ENCODE results near the gene FYCO1.

Gene FYCO1

GRCh38 chr3:45993421-45994027 lies 2.1 kb downstream of the FYCO1 start:
- peaks cover 9% of the 10 kb centered on the region for H3K36me3 Mint-ChIP-seq
- H3K27ac Mint-ChIP-seq: peak overlapping the region; percentile 90
- H3K4me1 Mint-ChIP-seq: peaks cover 66% of the 10 kb centered on the region
- H3K9me3 Mint-ChIP-seq: no peaks in the 10 kb centered on the region
- H3K4me3 Mint-ChIP-seq: no peak overlapping the region
- ATAC-seq: peak; percentile 24
- no peaks in the 10 kb centered on the region for H3K27me3 Mint-ChIP-seq

- Mint-ChIP-seq H3K4me3 (no peak overlapping the region), H3K36me3 (peaks cover 9% of the 10 kb centered on the region), H3K27ac (peak overlapping the region; percentile 46), H3K27me3 (no peaks in the 10 kb centered on the region), H3K9me3 (no peaks in the 10 kb centered on the region), H3K4me1 (peaks cover 72% of the 10 kb centered on the region)
- ATAC-seq: no peak
Measured at GRCh38 chr3:45992821-45993221, 2.8 kb downstream of the FYCO1 start.

GRCh38 chr3:45992133-45992729 lies 3.4 kb downstream of the FYCO1 start:
- H3K27ac Mint-ChIP-seq: peak overlapping the region; percentile 46
- no peaks in the 10 kb centered on the region for H3K9me3 Mint-ChIP-seq
- no peak overlapping the region for H3K4me3 Mint-ChIP-seq

DNA sequence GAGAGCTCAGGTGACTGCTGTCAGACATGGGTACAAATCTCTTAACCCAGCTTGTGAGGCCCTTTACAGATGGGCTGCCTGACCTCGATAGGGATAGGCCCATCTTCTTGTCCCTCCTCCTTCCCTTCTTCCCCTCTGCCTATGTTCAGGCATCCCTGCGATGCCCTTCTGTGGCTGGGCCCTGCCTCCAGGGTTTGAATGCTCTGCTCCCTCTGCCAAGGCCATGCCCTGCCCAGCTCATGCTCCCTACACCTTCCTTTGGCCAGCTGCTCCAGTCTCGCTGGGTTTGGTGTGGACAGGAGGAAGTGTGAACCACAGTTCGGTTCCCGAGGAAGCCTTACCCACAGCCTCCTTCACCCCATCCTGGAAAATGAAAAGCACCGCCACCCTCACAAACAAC lies 4.3 kb downstream of the FYCO1 start:
- H3K27me3 Mint-ChIP-seq: no peaks in the 10 kb centered on the region

More at GRCh38 chr3:45992133-45992729, 3.4 kb downstream of the FYCO1 start:
- ATAC-seq: no peak
- Mint-ChIP-seq H3K36me3 (peaks cover 9% of the 10 kb centered on the region), H3K27me3 (no peaks in the 10 kb centered on the region), H3K4me1 (peaks cover 75% of the 10 kb centered on the region)

GRCh38 chr3:45990181-45990580 lies 5.4 kb downstream of the FYCO1 start:
- Mint-ChIP-seq H3K9me3 (no peaks in the 10 kb centered on the region), H3K36me3 (peaks cover 9% of the 10 kb centered on the region), H3K4me1 (peaks cover 72% of the 10 kb centered on the region), H3K4me3 (no peak overlapping the region), H3K27ac (no peak overlapping the region), H3K27me3 (no peaks in the 10 kb centered on the region)
- no peak for ATAC-seq

More for the DNA sequence above, 4.3 kb downstream of the FYCO1 start:
- peaks cover 9% of the 10 kb centered on the region for H3K36me3 Mint-ChIP-seq
- no peak overlapping the region for H3K4me3 Mint-ChIP-seq
- no peaks in the 10 kb centered on the region for H3K9me3 Mint-ChIP-seq
- H3K27ac Mint-ChIP-seq: no peak overlapping the region
- peaks cover 76% of the 10 kb centered on the region for H3K4me1 Mint-ChIP-seq
- ATAC-seq: no peak

DNA sequence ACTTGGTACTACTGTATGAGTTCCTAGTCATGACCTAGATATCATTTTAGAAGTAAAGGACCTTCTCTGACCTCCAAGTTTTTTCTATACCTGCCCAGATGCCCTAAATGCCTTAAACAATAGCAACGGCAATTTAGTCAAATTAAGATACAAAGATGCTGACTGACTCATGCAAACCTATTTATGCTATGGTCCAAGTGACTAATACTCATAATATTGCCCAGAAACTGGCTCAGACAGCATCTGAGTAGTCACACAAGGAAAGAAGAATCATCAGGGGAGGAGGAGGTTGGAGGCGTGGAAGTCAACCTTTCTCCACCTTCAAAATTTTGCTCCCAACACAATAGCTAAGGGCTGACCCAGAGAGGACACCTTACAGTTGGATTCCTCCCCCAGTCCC lies 6.8 kb downstream of the FYCO1 start:
- Mint-ChIP-seq H3K27ac (peak overlapping the region; percentile 24), H3K4me3 (no peak overlapping the region), H3K4me1 (peaks cover 68% of the 10 kb centered on the region), H3K36me3 (peaks cover 11% of the 10 kb centered on the region), H3K27me3 (no peaks in the 10 kb centered on the region), H3K9me3 (no peaks in the 10 kb centered on the region)
- no peak for ATAC-seq

DNA sequence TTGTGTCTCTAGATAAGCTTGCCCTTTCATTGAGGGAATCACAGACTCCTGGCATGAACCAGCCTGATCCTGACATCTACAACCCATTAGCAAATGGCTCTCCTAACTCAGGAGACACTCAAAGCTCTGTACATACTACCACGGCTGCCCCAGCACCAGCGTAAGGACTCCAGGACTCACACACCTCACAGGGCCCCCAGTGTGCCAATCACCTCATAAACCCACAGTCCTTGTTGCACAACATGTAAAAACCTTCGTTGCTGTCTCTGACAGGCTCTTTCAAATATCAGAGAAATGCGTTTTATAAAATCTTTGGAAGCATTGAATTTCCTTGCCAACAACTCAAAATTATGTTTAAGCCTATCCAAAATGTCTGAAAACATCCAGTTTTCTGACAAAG lies 7.3 kb downstream of the FYCO1 start:
- no peaks in the 10 kb centered on the region for H3K9me3 Mint-ChIP-seq
- peaks cover 66% of the 10 kb centered on the region for H3K4me1 Mint-ChIP-seq
- ATAC-seq: no peak
- no peak overlapping the region for H3K4me3 Mint-ChIP-seq
- H3K27me3 Mint-ChIP-seq: no peaks in the 10 kb centered on the region
- peaks cover 16% of the 10 kb centered on the region for H3K36me3 Mint-ChIP-seq
- H3K27ac Mint-ChIP-seq: peak overlapping the region; percentile 24

DNA sequence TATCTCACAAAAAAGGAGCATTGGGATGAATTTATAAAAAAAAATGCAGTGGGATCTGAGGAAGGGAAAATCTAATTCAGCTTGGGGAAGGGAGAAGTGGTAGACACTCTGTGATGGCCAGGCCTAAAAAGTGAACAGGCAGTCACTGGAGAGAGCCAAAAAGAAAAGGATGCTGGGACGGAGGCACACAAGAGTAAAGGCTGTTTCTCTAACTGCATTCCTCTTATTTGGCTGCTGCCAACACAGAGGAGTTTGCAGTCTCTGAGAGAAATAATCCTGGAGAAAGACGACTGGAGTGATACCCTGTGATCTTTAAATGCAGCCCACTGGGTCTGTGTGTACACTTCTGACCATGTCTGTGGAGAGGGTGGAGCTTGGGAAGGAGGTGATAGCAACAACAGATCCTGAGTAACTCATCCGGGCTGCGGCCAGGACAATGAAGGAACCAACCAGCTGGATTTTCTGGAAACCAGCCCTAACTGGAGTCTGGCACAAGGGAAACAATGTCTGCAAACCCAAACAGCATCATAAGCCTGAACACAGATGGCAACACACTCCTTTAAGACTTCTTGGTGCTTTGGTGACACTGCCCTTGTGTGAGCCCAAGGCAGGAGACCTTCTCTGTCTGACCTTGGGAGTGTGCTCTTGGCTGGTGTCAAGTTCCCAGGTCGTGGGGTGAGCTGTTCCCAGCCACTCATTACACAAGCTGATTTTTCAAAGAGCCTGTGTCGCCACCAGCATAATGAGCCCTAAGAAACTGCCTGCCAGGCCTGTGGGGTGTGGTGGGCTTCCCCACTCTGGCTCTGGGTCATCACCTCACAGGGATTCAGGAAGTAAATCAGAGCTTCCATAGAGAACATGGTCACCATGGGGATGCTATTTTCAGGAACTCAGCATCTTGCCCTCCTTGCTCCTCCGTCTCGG lies 8.0 kb downstream of the FYCO1 start:
- Mint-ChIP-seq H3K9me3 (no peaks in the 10 kb centered on the region), H3K27me3 (no peaks in the 10 kb centered on the region), H3K4me1 (peaks cover 58% of the 10 kb centered on the region), H3K27ac (peak overlapping the region; percentile 24), H3K36me3 (peaks cover 23% of the 10 kb centered on the region), H3K4me3 (no peak overlapping the region)
- no peak for ATAC-seq

DNA sequence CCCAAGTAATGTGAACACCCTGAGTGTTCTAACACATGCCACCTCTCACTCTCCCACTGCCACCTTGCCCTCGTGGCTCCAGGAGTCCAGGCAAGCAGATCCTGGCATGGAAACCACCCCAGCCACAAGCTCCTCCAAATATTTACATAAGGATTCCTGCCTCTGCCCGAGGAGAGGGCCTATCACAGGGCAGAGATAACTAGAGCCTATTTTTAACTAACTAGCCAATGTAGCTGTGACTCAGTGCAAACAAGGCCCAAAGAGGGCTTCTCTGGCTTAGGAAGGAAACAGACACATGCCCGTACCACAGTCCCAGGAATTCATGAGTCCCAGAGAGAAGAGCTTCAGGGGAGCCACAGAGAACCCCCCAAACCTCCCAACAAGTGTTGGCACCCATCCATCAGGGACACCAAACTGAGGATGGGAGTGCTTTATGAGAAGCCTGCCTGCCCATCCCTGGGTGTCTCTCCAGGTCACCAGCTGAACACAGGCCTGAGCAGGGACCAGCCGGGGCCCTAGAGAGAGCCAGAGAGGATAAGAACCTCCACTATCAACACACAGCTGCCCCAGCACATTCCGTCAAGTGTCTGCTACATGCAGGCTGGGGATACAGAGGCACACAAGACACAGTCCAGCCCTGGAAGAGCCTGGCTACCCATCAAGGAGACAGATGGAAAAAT lies 9.2 kb downstream of the FYCO1 start:
- ATAC-seq: no peak
- Mint-ChIP-seq H3K9me3 (no peaks in the 10 kb centered on the region), H3K36me3 (peaks cover 25% of the 10 kb centered on the region), H3K27me3 (no peaks in the 10 kb centered on the region), H3K27ac (no peak overlapping the region), H3K4me1 (peaks cover 50% of the 10 kb centered on the region), H3K4me3 (no peak overlapping the region)

DNA sequence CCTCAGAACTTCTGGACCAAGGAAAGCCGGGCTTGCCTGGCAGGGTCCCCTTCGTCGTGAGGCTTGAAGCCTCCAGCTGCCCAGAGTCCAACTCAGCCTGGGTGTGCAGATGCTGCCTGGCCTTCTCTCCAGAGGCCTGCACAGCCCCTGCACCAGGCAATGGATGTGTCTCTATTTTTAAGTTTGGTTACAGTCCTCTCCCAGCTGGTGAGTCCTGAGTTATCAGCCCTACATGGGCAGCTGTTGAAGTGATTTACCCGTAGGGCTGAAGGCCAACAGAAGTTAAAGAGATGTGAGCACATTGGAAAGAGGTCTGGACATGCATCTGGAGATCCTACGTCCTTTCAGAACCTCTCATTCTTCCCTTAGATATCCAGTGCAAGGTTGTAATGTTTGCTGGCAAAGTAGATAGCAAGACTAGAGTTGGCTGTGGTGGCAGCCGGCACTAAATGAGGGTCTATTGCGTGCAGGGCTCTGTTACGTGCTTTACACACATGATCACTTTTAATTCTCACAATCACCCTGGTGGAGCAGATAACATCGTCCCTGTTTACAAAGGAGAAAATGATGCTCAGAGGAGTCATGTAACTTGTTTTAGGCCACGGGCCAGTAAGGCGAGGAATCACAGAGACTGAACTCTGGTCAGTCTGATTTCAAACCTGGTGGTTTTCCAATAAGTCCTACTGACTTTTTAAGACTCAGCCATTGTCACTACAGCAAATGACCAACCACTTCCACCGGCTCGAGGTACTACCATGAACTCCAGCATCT lies 9.9 kb downstream of the FYCO1 start:
- Mint-ChIP-seq H3K36me3 (peaks cover 22% of the 10 kb centered on the region), H3K9me3 (no peaks in the 10 kb centered on the region), H3K27ac (no peak overlapping the region), H3K4me1 (peaks cover 52% of the 10 kb centered on the region), H3K4me3 (no peak overlapping the region), H3K27me3 (no peaks in the 10 kb centered on the region)
- no peak for ATAC-seq

DNA sequence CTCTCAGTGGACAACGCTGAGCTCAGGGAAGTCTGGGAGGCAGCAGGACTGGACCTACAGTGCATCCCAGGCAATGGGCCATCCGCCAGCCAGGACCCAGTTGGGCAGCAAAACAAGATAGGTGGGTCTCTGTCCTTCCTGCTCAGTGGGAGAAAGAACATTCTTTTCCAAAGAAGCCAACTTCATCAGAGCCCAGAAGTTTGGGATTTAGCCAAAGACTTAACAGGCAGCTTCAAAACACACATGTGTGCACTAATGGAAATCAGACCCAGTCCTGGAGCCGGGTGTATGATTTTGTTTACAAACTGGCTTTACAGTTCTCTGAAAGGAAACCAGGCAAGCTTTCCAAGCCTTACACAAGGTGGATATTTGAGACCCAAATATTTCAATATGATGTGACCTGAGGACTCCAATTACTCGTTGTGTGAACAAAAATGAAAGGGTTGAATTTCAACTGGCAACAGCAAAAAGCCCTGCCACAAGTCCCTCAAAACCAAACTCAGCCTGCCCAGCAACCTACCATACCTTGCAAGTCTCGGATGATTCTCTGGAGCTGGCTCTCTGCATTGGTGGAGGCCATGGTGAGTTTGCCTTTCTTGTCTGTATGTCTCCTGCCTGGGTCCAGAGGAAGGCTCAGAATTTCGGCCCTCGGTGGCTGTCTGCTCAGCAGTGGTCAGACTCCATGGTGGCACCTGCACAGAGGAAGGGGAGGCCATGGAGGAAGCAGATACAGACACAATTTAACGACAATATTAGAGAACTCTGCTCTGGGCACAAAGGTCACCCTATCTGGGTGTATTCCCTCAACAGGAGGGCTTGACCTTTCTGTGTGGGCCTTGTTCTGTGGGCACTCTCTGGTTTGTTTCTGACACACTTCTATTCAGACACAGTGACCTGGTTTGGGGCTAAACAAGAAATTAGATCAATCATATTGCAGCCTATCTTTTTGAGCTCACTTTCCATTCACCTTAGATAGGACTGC lies 11.0 kb downstream of the FYCO1 start:
- Mint-ChIP-seq H3K27me3 (no peaks in the 10 kb centered on the region), H3K4me3 (no peak overlapping the region), H3K4me1 (peaks cover 48% of the 10 kb centered on the region), H3K9me3 (no peaks in the 10 kb centered on the region), H3K36me3 (peaks cover 22% of the 10 kb centered on the region), H3K27ac (no peak overlapping the region)
- no peak for ATAC-seq

DNA sequence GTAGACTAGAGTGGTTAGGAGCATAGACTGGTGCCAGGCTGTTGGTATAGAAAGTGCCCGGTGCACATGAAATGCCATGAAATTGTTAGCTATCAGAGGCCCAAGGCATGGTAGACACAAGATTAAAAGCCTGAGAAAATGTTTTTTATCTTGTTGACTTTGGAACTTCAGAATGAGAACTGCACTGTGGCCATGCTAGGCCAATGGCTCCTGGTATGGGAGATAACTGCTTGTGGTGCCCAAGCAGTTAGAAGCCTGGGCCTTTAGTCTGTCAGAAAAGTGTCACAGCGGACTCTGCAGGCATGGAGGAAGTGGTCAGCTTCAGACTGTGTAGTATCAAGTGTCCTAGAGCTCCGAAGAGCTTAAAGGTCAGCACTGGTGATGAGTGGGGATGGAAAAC lies 11.9 kb downstream of the FYCO1 start:
- H3K36me3 Mint-ChIP-seq: peaks cover 24% of the 10 kb centered on the region
- ATAC-seq: no peak
- H3K4me3 Mint-ChIP-seq: no peak overlapping the region
- no peaks in the 10 kb centered on the region for H3K27me3 Mint-ChIP-seq
- no peak overlapping the region for H3K27ac Mint-ChIP-seq
- H3K9me3 Mint-ChIP-seq: no peaks in the 10 kb centered on the region
- peaks cover 46% of the 10 kb centered on the region for H3K4me1 Mint-ChIP-seq

GRCh38 chr3:45981346-45982074 lies 14.1 kb downstream of the FYCO1 start:
- peaks cover 32% of the 10 kb centered on the region for H3K4me1 Mint-ChIP-seq
- no peaks in the 10 kb centered on the region for H3K27me3 Mint-ChIP-seq
- no peaks in the 10 kb centered on the region for H3K9me3 Mint-ChIP-seq
- peak overlapping the region; percentile 25 for H3K4me3 Mint-ChIP-seq
- H3K27ac Mint-ChIP-seq: peak overlapping the region; percentile 26
- ATAC-seq: peak; percentile 68
- peaks cover 34% of the 10 kb centered on the region for H3K36me3 Mint-ChIP-seq

Measured in stimulated activated memory B cell treated with anti-CD40 and anti-IgM and Interleukin-4, amounts not matched to agents 10 μg/mL and 1 μg/mL and 100 μg/mL, for 72 hours (primary cell).